ENCODE measurements around the gene DAPK2.
A peak's percentile ranks its signal among the peaks of the same experiment; 100 is the strongest.

Gene DAPK2

GRCh38 chr15:63994073-63994600 lies 52.1 kb downstream of the DAPK2 start:
- DNase-seq (ENCODE audit: low read depth) = no peak

GRCh38 chr15:63992300-63992699 lies 54.0 kb downstream of the DAPK2 start:
- no peak for TF ChIP-seq CTCF (IDR thresholded peaks at IDR 0.05; ENCODE audit: control insufficient read depth, insufficient read depth, low read depth, low read length, missing control alignments)
- no peak for DNase-seq (ENCODE audit: low read depth)
- H3K4me3 ChIP-seq (ENCODE audit: control insufficient read depth, low read depth, low read length) = no peak overlapping the region

More at GRCh38 chr15:63994073-63994600, 52.1 kb downstream of the DAPK2 start:
- no peak overlapping the region for H3K4me3 ChIP-seq (ENCODE audit: control insufficient read depth, low read depth, low read length)
- TF ChIP-seq CTCF (IDR thresholded peaks at IDR 0.05; ENCODE audit: control insufficient read depth, insufficient read depth, low read depth, low read length, missing control alignments) = no peak

DNA sequence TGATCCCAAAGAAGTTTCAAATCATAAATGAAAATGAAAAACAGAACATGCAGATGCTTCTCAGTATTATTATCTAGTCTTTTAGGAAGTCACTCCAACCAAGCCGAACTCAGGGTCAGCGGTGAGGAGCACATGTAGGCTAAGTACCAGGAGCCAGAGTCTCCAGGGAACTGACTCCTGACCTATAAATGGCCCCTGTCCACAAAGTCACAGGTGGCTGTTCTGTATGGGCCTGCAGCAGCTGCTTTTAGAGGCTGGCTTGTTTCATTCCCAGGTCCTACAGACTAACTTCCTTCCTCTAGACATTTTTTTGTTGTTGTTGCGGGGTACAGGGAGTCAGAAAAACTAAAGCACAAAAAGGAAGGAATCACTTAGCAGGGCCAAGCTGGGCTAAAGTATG lies 54.6 kb downstream of the DAPK2 start:
- DNase-seq (ENCODE audit: low read depth) = no peak
- no peak overlapping the region for H3K4me3 ChIP-seq (ENCODE audit: control insufficient read depth, low read depth, low read length)
- TF ChIP-seq CTCF (IDR thresholded peaks at IDR 0.05; ENCODE audit: control insufficient read depth, insufficient read depth, low read depth, low read length, missing control alignments) = no peak

- H3K4me3 ChIP-seq (ENCODE audit: control insufficient read depth, low read depth, low read length) = no peak overlapping the region
- no peak for TF ChIP-seq CTCF (IDR thresholded peaks at IDR 0.05; ENCODE audit: control insufficient read depth, insufficient read depth, low read depth, low read length, missing control alignments)
- no peak for DNase-seq (ENCODE audit: low read depth)
These were observed 55.8 kb downstream of the DAPK2 start for GRCh38 chr15:63990454-63990853.

GRCh38 chr15:63987796-63988378 lies 58.4 kb downstream of the DAPK2 start:
- no peak for DNase-seq (ENCODE audit: low read depth)
- no peak overlapping the region for H3K4me3 ChIP-seq (ENCODE audit: control insufficient read depth, low read depth, low read length)
- no peak for TF ChIP-seq CTCF (IDR thresholded peaks at IDR 0.05; ENCODE audit: control insufficient read depth, insufficient read depth, low read depth, low read length, missing control alignments)

DNA sequence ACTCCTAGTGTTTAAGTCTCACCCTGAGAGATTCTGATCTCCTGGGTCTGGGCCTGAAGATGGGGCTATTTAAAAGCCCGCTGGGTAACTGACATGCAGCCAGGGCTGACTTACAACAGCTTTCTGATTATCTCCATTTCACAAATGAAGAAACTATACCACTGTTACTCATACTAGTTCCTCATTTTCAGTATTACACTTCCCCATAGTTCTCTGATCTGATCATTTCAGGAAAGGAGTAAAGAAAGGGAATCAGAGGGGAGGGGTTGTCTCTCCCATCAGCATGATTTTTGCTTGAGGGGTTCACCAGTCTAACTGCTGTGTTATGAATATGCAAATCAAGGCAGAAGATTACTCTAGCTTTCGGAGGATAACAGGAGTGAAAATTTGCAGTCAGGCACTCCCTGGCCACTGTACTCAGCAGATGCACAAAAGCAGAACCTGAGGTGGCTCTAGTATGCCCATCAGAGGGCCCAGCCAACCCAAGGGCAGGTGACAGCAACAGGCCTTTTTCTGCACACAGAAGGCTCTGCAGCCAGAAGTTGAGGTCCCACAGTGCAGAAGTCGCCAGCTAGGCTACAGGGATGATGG lies 59.4 kb downstream of the DAPK2 start:
- peak; percentile 21 for DNase-seq (ENCODE audit: low read depth)
- H3K4me3 ChIP-seq (ENCODE audit: control insufficient read depth, low read depth, low read length) = no peak overlapping the region
- TF ChIP-seq CTCF (IDR thresholded peaks at IDR 0.05; ENCODE audit: control insufficient read depth, insufficient read depth, low read depth, low read length, missing control alignments) = no peak

All from AG09309 (cell line).